HepG2 (cell line): Measurements from ENCODE around the gene DCAF6.

Experiments used
- CBX1 ChIP-seq: IDR thresholded peaks from one replicate; pipeline ENCODE4 v1.6.1; 2016; ENCODE audit warnings: antibody characterized with exemption, low read depth
- FOXM1 ChIP-seq: sonication (generic); formaldehyde crosslinking; IDR thresholded peaks from 2 replicates; pipeline ENCODE4 v1.5.0; 2020; ENCODE audit warnings: missing genetic modification reagents
- MAZ ChIP-seq, 2 experiments: sonication (generic) in 1 of 2; formaldehyde crosslinking in 1 of 2; IDR thresholded peaks; 2 replicates each; pipeline versions ENCODE4 v1.5.0 to v1.6.1; 2012 to 2020; ENCODE audit warnings: low read depth in 2 of 2, mild to moderate bottlenecking in 2 of 2, borderline replicate concordance in 1 of 2, improper control_type of control experiment in 1 of 2, low read length in 1 of 2, missing genetic modification reagents in 1 of 2, moderate library complexity in 1 of 2
- MTA1 ChIP-seq: sonication (generic); formaldehyde crosslinking; IDR thresholded peaks from 2 replicates; pipeline ENCODE4 v1.4.0; 2020; ENCODE audit warnings: missing genetic modification reagents, mild to moderate bottlenecking, borderline replicate concordance
- POLR2AphosphoS5 ChIP-seq: IDR thresholded peaks from 2 replicates; pipeline ENCODE4 v1.6.1; 2012; ENCODE audit warnings: low read depth, low read length
- TBP ChIP-seq: sonication (generic); formaldehyde crosslinking; IDR thresholded peaks from 2 replicates; pipeline ENCODE4 v1.5.0; 2020; ENCODE audit warnings: missing genetic modification reagents
- TF ChIP-seq, protein P1 (sequence below): sonication (generic); formaldehyde crosslinking; IDR thresholded peaks from 2 replicates; pipeline ENCODE4 v1.5.0; 2020; ENCODE audit warnings: mild to moderate bottlenecking, missing genetic modification reagents, moderate library complexity
- TF ChIP-seq, protein P2 (sequence below): IDR thresholded peaks from 2 replicates; pipeline ENCODE4 v1.6.1; 2012; ENCODE audit warnings: inconsistent platforms

DNA sequence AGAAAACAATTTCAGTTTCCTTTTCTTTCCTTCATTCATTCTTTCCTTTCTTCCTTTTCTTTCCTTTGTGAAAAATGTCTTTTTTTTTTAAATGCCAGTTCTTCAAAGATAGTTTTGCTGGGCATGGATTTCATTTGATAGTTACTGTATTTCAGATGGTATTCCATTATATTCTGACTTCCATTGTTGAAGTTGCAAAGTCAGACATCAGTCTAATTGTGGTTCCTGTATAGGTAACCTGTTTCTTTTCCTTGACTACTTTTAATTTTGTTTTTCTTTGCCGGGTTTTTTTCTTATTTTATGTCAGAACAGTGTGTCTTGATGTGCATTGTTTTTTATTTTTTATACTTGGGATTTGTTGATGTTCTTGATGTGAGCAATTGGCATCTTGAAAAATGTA, 40.8 kb downstream of the DCAF6 start:
- TF ChIP-seq MAZ (IDR thresholded peaks at IDR 0.05; ENCODE audit: borderline replicate concordance, low read depth, low read length) (no peak), MAZ (CRISPR knock-in tag; IDR thresholded peaks at IDR 0.05; ENCODE audit: low read depth) (no peak), MTA1 (CRISPR knock-in tag) (no peak), FOXM1 (CRISPR knock-in tag) (no peak), CBX1 (no peak), POLR2AphosphoS5 (no peak), TBP (no peak)
- TF ChIP-seq, protein P1, sequence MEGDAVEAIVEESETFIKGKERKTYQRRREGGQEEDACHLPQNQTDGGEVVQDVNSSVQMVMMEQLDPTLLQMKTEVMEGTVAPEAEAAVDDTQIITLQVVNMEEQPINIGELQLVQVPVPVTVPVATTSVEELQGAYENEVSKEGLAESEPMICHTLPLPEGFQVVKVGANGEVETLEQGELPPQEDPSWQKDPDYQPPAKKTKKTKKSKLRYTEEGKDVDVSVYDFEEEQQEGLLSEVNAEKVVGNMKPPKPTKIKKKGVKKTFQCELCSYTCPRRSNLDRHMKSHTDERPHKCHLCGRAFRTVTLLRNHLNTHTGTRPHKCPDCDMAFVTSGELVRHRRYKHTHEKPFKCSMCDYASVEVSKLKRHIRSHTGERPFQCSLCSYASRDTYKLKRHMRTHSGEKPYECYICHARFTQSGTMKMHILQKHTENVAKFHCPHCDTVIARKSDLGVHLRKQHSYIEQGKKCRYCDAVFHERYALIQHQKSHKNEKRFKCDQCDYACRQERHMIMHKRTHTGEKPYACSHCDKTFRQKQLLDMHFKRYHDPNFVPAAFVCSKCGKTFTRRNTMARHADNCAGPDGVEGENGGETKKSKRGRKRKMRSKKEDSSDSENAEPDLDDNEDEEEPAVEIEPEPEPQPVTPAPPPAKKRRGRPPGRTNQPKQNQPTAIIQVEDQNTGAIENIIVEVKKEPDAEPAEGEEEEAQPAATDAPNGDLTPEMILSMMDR (CRISPR knock-in tag) = no peak
- TF ChIP-seq, protein P2, sequence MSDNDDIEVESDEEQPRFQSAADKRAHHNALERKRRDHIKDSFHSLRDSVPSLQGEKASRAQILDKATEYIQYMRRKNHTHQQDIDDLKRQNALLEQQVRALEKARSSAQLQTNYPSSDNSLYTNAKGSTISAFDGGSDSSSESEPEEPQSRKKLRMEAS = no peak
